ENCODE data around the gene FAM170A. TPM values are rescaled to one million over a fixed set of nuclear protein-coding genes. Genes with fewer than 3 reads are reported as not detected.

The FAM170A gene
- total RNA-seq, 3 donors from 2014 or later, result not detected

- no peak for DNase-seq
- Mint-ChIP-seq H3K4me3 (no peak overlapping the region), H3K36me3 (ENCODE audit: insufficient read depth) (no peaks in the 10 kb centered on the region), H3K9me3 (peaks cover 6% of the 10 kb centered on the region), H3K4me1 (ENCODE audit: low read depth) (no peaks in the 10 kb centered on the region), H3K27me3 (ENCODE audit: low read depth) (peaks cover 4% of the 10 kb centered on the region)
- no peak for ATAC-seq
These were observed 49.1 kb downstream of the FAM170A start for GRCh38 chr5:119678351-119679028.

GRCh38 chr5:119680080-119680479 is 50.7 kb downstream of the FAM170A start:
- Mint-ChIP-seq H3K9me3 (peaks cover 9% of the 10 kb centered on the region), H3K4me1 (ENCODE audit: low read depth) (no peaks in the 10 kb centered on the region), H3K36me3 (ENCODE audit: insufficient read depth) (no peaks in the 10 kb centered on the region), H3K27me3 (ENCODE audit: low read depth) (peaks cover 4% of the 10 kb centered on the region), H3K4me3 (no peak overlapping the region)
- no peak for DNase-seq
- ATAC-seq, result no peak

- no peaks in the 10 kb centered on the region for H3K36me3 Mint-ChIP-seq (ENCODE audit: insufficient read depth)
- H3K27me3 Mint-ChIP-seq (ENCODE audit: low read depth), result peaks cover 4% of the 10 kb centered on the region
- no peaks in the 10 kb centered on the region for H3K4me1 Mint-ChIP-seq (ENCODE audit: low read depth)
- no peak for DNase-seq
- no peak for ATAC-seq
- H3K9me3 Mint-ChIP-seq, result peaks cover 4% of the 10 kb centered on the region
- no peak overlapping the region for H3K4me3 Mint-ChIP-seq
These were observed 52.4 kb downstream of the FAM170A start for GRCh38 chr5:119681734-119682133.

GRCh38 chr5:119682372-119682771 is 53.0 kb downstream of the FAM170A start:
- Mint-ChIP-seq H3K27me3 (ENCODE audit: low read depth) (peaks cover 4% of the 10 kb centered on the region), H3K36me3 (ENCODE audit: insufficient read depth) (no peaks in the 10 kb centered on the region), H3K4me3 (no peak overlapping the region), H3K9me3 (peaks cover 4% of the 10 kb centered on the region), H3K4me1 (ENCODE audit: low read depth) (no peaks in the 10 kb centered on the region)
- no peak for DNase-seq
- ATAC-seq, result no peak

Other genes starting within 250 kb of the FAM170A start
- gene HSD17B4, start 177.1 kb upstream of the FAM170A start, total RNA-seq, result 10 to 100 TPM; 59.7 to 74.4 (median 69.7) TPM